HG02571 (cell line): ENCODE results near the gene CALR3.
A peak's percentile ranks its signal among the peaks of the same experiment; 100 is the strongest.
"Not testable (repeated sequence)": the region's sequence is repeated elsewhere in the genome, so short reads cannot be mapped to it uniquely, and the experiment has no call there.

Experiments
- ATAC-seq: cut with Tn5 transposase; IDR thresholded peaks from one replicate; pipeline ENCODE4 v1.9.1; 2021; ENCODE audit warnings: mild to moderate bottlenecking, moderate library complexity; ENCODE audit not compliant: unreplicated experiment

Gene CALR3

DNA sequence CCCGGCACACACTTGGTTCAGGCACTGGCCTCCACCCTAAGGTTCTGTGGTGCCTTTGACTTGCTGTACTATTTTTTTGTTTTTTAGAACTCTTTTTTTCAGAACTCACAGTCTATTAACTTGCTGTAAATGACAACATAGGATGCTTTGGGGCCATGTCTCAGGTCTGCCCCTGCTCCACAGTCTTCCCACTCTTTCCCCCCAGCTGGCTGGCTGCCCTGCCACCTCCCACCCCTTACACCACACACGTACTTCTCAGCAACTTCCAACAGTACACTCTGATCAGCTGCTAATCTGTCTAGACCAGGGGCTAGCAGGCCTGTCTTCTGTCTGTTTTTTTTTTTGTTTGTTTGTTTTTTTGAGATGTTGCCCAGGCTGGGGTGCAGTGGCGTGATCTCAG is 8.3 kb upstream of the CALR3 start:
- ATAC-seq: no peak

DNA sequence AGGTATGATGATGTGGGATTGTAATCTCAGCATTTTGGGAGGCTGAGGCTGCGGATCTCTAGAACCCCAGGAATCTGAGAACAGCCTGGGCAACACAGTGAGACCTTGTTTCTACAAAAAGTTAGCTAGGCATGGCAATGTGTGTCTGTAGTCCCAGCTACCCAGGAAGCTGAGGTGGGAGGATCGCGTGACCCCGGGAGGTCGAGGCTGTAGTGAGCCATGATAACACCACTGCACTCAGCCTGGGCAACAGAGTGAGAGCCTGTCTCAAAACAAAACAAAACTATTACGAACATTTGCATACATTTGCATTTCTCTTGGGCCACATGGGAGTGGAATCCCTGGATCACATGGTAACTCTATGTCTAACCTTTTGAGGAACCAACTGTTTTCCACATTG is 1.9 kb upstream of the CALR3 start:
- ATAC-seq: no peak

DNA sequence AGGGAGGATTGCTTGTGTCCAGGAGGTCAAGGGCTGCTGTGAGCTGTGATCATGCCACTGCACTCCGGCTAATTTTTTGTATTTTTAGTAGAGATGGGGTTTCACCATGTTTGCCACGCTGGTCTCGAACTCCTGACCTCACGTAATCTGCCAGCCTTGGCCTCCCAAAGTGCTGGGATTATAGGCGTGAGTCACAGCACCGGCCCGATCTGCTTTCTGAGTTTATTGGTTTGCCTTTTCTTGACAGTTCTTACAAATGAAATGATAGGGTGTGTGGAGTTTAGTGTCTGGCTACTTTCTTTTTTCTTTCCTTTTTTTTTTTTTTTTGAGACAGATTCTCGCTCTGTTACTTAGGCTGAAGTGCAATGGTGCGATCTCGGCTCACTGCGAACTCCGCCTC is 1.1 kb upstream of the CALR3 start:
- no peak for ATAC-seq

DNA sequence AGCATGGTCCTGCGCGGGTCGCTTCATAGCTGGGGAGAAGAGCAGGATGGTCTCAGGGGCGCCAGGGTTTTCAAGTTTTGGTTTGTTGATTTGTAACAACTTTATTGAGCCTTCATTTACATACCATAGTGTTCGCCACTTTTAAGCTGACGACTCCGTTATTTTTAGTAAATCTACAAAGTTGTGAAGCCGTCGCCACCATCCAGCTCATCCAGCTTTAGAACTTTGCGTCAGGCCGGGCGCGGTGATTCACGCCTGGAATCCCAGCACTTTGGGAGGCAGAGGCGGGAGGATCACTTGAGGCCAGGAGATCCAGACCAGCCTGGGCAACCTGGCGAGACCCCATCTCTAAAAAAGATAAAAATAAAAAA is 631 bp upstream of the CALR3 start:
- no peak for ATAC-seq

DNA sequence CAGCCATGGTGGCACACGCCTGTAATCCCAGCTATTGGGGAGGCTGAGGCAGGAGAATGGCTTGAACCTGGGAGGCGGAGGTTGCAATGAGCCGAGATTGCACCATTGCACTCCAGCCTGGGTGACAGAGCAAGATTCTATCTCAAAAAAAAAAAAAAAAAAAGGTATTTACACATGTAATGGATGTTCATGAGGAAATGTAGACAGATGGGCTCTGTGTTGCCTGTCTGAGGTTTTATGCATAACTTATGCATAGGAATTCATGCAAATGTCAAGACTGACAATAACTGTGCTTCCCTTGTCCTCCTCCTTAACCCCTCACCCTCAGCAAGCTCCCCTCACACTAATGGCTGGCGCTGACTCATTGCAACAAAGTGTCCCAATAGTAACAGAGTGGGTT is 9.5 kb downstream of the CALR3 start:
- ATAC-seq: not testable (repeated sequence)

DNA sequence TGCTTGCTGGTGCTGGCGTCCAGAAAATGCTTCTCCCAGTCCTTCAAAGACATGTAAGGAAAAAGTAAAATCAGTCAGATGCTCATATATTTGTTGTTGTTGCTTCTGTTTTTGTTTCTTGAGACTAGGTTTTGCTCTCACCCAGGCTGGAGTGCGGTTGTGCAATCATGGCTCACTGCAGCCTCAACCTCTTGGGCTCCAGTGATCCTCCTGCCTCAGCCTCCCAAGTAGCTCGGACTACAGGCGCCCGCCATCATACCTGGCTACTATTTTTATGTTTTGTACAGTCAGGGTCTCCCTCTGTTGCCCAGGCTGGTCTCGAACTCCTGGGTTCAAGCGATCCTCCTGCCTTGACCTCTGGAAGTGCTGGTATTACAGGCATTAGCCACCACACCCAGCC is 13.2 kb downstream of the CALR3 start:
- no peak for ATAC-seq

DNA sequence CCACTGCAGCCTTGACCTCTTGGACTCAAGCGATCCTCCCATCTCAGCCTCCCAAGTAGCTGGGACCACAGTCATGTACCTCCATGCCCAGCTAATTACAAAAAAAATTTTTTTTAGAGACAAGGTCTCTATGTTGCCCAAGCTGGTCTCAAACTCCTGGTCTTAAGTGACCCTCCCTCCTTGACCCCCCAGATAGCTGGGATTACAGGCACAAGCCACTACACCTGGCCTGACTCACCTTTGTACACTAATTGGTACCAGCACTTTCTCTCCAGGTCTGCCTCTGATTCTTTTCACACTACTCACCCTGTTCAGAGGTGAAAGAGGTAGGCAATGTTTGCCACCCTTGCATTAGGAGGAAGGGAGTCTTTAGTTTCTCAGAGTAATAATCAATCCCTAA is 18.7 kb downstream of the CALR3 start:
- ATAC-seq: no peak

DNA sequence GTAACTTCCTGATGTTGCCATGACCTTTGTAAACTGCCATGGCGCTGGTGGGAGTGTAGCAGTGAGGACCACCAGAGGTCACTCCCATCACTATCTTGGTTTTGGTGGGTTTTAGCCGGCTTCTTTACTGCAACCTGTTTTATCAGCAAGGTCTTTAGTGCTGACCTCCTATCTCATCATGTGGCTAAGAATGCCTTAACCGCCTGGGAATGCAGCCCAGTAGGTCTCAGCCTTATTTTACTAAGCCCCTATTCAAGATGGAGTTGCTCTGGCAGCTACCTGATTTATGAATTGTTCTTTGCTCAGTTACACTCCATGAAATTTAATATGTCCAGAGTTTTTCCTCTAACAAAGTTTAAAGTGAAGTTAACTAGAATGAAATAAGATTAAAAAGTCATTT is 19.6 kb downstream of the CALR3 start:
- no peak for ATAC-seq

DNA sequence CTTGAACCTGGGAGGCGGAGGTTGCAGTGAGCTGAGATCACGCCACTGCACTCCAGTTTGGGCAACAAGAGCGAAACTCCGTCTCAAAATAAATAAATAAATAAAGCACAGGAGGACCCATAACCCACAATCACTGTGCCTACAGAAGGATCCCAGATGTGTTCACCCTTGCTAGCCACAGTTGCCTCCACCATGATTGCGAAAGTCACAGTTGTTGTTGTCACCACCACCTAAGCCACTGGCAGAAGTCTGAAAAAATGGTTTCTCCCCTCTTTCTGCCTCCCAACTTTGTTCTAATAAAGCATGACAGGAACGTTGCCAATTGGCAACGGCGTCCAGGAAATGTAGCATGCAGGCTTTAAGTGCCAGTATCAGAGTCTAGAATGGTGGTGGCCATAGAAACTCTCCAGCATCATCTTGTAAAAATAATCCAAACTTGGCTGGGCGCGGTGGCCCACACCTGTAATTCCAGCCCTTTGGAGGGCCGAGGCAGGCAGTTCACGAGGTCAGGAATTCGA is 22.0 kb downstream of the CALR3 start:
- ATAC-seq: no peak

DNA sequence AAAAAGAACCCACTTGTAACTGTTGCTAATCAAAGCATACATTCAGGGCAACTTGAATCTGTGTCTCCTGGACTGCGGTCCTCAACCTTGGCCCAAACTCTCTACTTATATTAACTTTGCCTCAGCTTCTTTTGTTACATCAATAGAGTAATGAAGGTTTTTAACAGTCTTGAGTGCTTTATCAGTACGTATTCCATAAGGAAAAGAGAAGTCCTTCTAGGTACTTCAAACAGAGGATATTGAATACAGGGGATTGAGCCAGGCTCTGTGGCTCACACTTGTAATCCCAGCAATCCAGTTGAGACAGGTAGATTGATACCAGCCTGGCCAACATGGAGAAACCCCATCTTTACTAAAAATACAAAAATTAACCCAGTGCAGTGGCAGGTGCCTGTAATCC is 23.0 kb downstream of the CALR3 start:
- no peak for ATAC-seq

DNA sequence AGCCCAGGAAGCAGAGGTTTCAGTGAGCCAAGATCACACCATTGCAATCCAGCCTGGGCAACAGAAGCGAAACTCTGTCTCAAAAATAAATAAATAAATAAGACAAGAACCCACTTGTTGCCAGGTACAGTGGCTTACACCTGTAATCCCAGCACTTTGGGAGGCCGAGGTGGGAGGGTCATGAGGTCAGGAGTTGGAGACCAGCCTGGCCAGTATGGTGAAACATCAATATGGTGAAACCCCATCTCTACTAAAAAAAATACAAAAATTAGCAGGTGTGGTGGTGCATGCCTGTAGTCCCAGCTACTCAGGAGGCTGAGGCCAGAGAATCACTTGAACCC is 23.4 kb downstream of the CALR3 start:
- ATAC-seq: not testable (repeated sequence)

DNA sequence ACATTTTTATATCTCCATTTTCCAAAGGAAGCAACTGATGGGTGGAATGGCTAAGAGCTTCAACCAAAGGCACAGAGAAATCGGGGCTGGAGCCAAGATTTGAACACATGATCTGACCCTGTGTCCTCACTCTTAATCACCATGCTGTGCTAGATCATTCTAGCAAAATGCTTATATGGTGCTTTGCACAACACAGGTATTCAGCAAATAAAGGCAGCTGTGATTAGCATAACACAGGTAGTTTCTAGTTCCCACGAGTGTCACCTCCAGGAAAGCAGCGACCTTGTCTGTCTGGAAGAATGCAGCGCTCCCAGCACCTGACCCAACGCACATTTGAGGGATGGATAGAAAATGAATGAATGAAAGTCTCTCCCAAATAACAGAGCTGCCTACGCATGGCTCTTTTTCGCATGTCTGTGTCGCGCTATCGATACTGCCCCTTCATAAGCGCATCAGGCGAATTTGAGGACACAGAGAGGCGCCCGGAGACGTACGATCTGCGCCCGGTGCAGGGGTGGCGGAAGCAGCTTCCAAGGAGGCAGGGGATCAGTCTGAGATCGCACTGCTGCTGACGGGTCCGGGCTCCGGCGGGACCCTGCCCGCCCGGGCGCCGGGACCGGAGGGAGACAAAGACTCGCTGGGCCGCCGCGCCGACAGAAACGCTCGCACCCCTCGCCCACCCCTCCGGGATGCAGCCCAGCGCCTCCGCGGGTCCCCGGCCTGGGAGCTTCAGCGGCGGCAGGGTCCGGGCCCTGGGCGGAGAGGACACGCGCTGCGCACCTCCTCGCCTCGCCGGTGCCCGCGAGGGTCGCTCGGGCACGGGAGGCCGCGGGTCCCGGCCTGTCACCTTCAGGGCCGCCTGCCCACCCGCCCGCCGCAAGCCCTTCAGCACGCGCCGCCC is 24.8 kb downstream of the CALR3 start:
- ATAC-seq: peak; percentile 17

DNA sequence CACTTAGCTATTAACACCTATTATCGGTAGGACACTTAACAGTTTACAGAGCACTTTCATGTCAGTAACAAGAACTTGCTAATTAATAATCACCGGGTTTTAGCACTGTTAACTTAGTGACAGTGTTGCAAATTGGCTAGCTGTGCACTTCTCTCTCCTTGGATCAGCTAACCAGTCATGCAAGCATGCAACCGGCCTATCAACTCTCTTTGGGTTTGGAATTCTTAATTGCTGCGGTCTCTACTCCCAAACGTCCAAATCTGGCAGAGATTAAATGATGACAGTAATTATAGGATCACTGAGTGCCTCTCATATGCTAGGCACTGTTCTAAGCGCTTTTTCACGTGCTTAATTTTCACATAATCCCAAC is 25.4 kb downstream of the CALR3 start:
- no peak for ATAC-seq

DNA sequence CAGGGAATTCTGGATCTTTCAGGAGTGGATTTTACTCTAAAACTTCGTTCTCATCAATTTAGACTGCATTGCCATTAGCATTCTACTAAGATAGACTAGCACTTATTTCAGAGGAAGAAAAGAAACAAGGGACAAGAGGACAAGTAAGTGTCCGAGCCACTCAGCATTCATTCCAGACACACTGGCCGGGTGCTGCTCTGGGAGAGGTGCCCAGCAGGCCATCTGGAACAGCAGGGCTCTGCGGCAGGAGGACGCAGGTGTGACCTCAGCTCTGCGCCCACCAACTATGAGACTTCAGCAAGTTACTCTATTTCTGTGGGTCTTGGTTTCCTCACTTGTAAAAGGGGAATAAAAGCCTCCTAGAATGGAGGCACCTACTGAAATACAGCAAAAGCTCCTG is 28.4 kb downstream of the CALR3 start:
- ATAC-seq: no peak

DNA sequence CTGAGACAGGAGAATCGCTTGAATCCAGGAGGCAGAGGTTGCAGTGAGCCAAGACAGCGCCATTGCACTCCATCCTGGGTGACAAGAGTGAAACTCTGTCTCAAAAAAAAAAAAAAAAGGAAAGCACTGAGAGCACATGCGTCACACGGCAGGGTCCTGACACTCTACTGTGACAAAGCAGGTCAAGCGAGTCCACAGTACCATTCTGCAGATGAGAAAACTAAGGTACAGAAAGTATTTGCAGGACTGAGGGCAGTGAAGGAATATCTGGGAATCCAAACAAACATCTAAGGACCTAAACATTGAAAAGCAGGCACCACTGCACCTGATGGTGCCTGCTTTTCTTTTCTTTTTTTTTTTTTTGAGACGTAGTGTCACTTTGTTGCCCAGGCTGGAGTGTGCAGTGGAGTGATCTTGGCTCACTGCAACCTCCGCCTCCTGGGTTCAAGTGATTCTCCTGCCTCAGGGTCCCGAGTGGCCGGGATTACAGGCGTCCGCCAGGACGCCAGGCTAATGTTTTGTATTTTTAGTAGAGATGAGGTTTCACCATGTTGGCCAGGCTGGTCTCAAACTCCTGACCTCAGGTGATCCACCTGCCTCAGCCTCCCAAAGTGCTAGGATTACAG is 29.1 kb downstream of the CALR3 start:
- ATAC-seq: not testable (repeated sequence)

DNA sequence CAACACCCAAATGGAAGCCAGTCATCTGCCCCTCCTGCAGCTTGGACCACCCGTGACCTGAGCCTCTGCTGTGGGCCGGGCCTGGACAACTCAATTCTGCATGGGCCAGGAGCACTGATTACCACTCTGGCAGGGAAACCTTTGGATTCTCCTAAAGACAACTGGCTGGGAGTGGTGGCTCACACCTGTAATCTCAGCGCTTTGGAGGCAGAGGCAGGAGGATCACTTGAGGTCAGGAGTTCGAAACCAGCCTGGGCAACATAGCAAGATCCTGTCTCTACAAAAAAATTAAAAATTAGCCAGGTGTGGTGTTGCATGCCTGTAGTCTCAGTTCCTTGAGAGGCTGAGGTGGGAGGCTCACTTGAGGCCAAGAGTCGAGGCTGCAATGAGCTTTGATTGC is 30.7 kb downstream of the CALR3 start:
- no peak for ATAC-seq

DNA sequence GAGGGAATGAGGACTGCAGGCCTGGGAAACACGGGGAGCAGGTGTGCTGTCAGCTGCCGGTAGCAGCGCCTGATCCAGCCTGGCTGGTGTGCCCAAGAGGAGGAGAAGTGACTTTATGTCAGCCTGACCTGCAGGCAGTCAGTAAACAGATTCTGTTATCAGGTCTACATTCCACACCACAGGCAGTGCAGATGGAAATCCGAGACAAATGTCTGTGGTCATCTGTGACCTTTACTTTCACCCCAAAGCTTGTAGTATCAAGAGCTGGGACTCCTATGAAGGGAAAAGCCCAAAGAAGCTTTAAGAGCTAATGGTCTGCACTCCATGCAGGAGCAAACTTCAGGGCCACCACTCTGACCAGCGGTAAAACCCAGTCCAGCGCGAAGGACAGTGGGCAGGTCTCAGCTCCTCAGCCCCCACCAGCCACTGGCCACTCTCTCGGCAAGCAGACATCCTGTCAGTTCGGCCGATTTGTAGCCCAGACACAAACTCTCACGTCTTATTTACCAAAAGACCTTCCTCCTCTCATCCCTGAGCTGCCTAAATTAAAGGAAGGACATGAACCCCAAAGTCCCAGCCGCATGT is 31.9 kb downstream of the CALR3 start:
- no peak for ATAC-seq

DNA sequence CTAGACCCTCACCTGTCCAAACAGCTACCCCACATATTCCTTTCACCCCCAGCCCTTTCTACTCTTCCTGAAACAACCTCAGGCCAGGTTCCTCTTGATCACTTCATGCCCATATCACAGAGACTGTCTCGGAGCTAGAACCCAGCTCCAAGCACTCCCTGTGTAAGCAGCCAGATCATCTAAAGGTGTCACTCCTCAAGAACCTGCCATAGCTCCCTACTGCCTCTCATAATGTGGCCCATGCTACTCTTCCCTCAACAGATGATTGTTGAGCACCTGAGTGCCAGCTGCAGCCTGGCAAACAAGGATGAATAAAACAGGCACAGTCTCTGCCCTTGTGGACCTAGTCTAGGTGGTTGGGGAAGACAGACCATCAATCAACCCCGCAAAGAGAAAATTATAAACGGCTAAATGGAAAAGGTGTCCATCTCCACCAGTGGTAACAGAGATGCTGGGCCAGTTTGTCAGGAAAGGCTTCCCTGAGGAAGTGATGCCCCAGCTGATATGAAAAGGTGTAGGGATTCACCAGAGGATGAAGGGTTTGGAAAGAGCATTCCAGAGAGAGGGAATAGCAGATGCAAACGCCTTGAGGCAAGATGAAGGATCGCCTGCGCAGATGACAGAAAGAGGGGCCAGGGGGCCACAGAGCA is 32.5 kb downstream of the CALR3 start:
- no peak for ATAC-seq

DNA sequence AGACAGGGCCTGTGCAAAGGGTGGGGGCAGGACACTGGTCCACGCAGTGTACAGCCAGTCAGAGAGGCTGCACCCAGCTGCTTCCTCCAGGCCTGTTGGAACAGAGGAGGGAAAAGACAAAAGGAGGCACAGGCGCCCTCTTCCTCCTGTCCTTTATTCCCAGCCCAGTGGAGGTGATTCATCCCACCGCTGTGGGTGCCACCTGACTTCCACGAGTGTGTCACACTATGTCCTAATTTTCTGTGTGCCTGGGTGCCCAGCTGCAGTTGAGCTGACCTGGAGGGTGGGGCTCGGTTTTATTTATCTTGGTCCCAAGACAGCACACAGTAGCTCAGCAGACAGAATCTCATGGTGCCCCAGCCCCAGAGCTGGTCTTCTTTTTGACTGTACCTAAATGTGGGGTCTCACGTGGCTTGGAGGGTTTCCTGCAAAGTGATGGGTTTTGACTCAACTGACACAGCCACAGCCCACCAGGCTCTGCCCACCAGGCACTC is 33.2 kb downstream of the CALR3 start:
- no peak for ATAC-seq

DNA sequence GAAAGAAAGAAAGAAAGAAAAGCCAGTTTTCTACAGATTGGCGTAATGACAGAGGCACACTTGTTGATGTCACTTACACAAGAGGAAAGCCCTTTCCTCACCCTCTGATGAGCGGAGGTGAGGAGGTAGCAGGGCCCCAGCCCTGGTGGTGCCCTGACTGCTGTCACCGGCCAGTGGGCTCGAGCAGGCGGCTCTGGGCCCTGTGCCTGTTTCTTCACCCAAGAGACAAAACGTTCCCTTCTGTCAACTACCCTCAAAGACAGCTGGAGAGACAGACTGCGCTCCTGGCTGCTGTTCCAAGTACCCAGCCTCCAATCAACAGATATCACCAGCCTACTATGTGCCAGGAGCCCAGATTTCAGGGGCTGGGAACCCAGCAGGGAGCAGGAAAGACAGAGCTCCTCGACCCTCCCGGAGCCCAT is 34.3 kb downstream of the CALR3 start:
- ATAC-seq: no peak

DNA sequence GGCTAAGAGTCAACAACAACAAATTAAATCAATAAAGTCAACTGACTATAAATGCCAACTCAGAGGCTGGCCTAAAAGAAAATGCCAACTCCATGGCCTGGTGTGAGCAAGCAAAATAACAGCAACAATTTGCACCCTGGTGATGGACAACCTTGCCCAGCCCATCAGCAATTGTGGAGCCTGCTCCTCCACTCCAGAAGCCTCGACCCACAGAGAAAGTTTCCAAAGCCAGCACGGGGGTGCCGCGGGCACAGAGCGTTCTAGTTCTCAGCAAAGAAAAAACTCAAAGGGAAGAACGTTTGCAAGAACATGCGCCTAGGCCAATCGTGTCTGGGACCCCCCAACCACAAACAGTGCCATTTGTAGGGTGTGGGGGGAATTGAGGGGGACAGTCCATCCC is 35.5 kb downstream of the CALR3 start:
- no peak for ATAC-seq
